ENCODE measurements around the gene TUG1.
A peak's percentile ranks its signal among the peaks of the same experiment; 100 is the strongest.

Gene TUG1

GRCh38 chr22:30947816-30948454 lies 21.1 kb upstream of the TUG1 start:
- DNase-seq: no peak

GRCh38 chr22:30948930-30949342 lies 20.1 kb upstream of the TUG1 start:
- DNase-seq: no peak

GRCh38 chr22:30949934-30950660 lies 19.0 kb upstream of the TUG1 start:
- no peak for DNase-seq

- DNase-seq: no peak
Measured at GRCh38 chr22:30953206-30953605, 15.9 kb upstream of the TUG1 start.

GRCh38 chr22:30955153-30955552 lies 13.9 kb upstream of the TUG1 start:
- DNase-seq: no peak

GRCh38 chr22:30964858-30965257 lies 4.2 kb upstream of the TUG1 start:
- no peak for DNase-seq

- no peak for DNase-seq
Measured at GRCh38 chr22:30968015-30968923, 796 bp upstream of the TUG1 start, which contains the start of gene MORC2. Gene MORC2 (minus strand): TSS chr22:30968774. CDS start chr22:30967889, 885 bp downstream.

GRCh38 chr22:30969532-30970355 lies 679 bp downstream of the TUG1 start:
- DNase-seq: peak; percentile 18 to 26

- DNase-seq: no peak
Measured at GRCh38 chr22:30970356-30970746, 1.3 kb downstream of the TUG1 start.

GRCh38 chr22:30978304-30978962 lies 9.4 kb downstream of the TUG1 start:
- no peak for DNase-seq

GRCh38 chr22:30979932-30980331 lies 10.9 kb downstream of the TUG1 start:
- DNase-seq: no peak

GRCh38 chr22:30982512-30982911 lies 13.4 kb downstream of the TUG1 start:
- no peak for DNase-seq

- DNase-seq: no peak
Measured at GRCh38 chr22:30984317-30984716, 15.3 kb downstream of the TUG1 start.

- no peak for DNase-seq
Measured at GRCh38 chr22:30985561-30986208, 16.6 kb downstream of the TUG1 start.

- no peak for DNase-seq
Measured at GRCh38 chr22:30989474-30989873, 20.4 kb downstream of the TUG1 start.

- DNase-seq: no peak
Measured at GRCh38 chr22:30990690-30991089, 21.6 kb downstream of the TUG1 start.

GRCh38 chr22:30992565-30992964 lies 23.5 kb downstream of the TUG1 start:
- no peak for DNase-seq

- no peak for DNase-seq
Measured at GRCh38 chr22:30994960-30995359, 25.9 kb downstream of the TUG1 start.

- no peak for DNase-seq
Measured at GRCh38 chr22:30996462-30996861, 27.4 kb downstream of the TUG1 start.

- DNase-seq: no peak
Measured at GRCh38 chr22:30998329-30998728, 29.3 kb downstream of the TUG1 start.

GRCh38 chr22:31001124-31001770 lies 32.2 kb downstream of the TUG1 start:
- no peak for DNase-seq

Data from activated CD4-positive, alpha-beta T cell treated with anti-CD3 and anti-CD28 coated beads, Interleukin-2, amount 50 U/mL, for 4 hours (primary cell).